Psoas muscle (tissue), 8 donors: ENCODE measurements around the gene RAB5A. TPM values are rescaled to one million over a fixed set of nuclear protein-coding genes. Genes with fewer than 3 reads are reported as not detected.

ENCODE experiments used
- ATAC-seq, 4 donors: fragments of 200-7000 bp; cut with Tn5 transposase; one replicate each; pipeline ENCODE4 v1.9.1; 2020; ENCODE audit warnings: moderate library complexity in 3 of 4, mild to moderate bottlenecking in 2 of 4
- DNase-seq, 2 donors: peaks; one replicate each; pipeline ENCODE4 v3.0.0-alpha.2; 2020
- H3K27ac ChIP-seq: fragments of 200-600 bp; one replicate; pipeline ENCODE4 v1.8.0; 2022
- H3K27me3 ChIP-seq, 3 donors: fragments of 200-600 bp in 1 of 3; one replicate each; pipeline versions ENCODE4 v1.6.1 to v1.8.0; 2013 to 2022; ENCODE audit warnings: low read length in 2 of 3, mild to moderate bottlenecking in 2 of 3, moderate library complexity in 1 of 3; ENCODE audit not compliant: insufficient read depth in 3 of 3
- H3K36me3 ChIP-seq, 2 donors: fragments of 200-600 bp in 1 of 2; one replicate each; pipeline versions ENCODE4 v1.6.1 to v1.8.0; 2013 to 2022; ENCODE audit warnings: low read depth in 1 of 2, mild to moderate bottlenecking in 1 of 2, moderate library complexity in 1 of 2; ENCODE audit not compliant: insufficient read depth in 1 of 2
- H3K4me1 ChIP-seq: fragments of 200-600 bp; one replicate; pipeline ENCODE4 v1.8.0; 2022
- H3K4me3 ChIP-seq: fragments of 200-600 bp; one replicate; pipeline ENCODE4 v1.8.0; 2022; ENCODE audit warnings: mild to moderate bottlenecking
- H3K9me3 ChIP-seq: fragments of 200-600 bp; one replicate; pipeline ENCODE4 v1.8.0; 2022
- CTCF ChIP-seq: fragments of 200-600 bp; IDR thresholded peaks from one replicate; pipeline ENCODE4 v1.8.0; 2022; ENCODE audit warnings: antibody characterized with exemption
- WGBS, 3 donors: extraction: QIAGEN DNeasy Blood & Tissue Kit; methylation state at CpG; one replicate each; pipeline versions ENCODE4 v1.1.6 to v1.1.7; 2013; 5-methylcytosine and 5-hydroxymethylcytosine counted together
- intact Hi-C, 2 donors: fragments of 100-400 bp; cut with DNase I; formaldehyde crosslinking; loops; one replicate each; pipeline versions ENCODE4 v1.11.0 to v1.14.2; 2022
- polyA plus RNA-seq, 3 donors: library from polyadenylated mRNA; stranded (reverse); fragments of 200-250 nt; gene quantifications; one replicate each; pipeline ENCODE4 v1.2.3, GENCODE V29; 2013
- total RNA-seq, 4 donors: library from RNA; stranded (reverse); fragmentation: NEBNext Ultra II Directional in 2 of 4; extraction: Animal tissue kit (Norgen Biotek cat#: 25700) in 2 of 4; gene quantifications; one replicate each; pipeline versions ENCODE4 v1.2.1 to v1.2.4, GENCODE V29; 2021 to 2023
- donor health status: healthy with polysubstance abuse.
- donor health status: DM: no; HTN: no; CAD: no; lungs with moderate emphysema.
- donor health status: Bipolar disorder and iron deficiency.
- donor health status: healthy.
- donor health status: DM: yes; HTN: yes; CAD: no.
- donor health status: DM: no; HTN: no; CAD: no.
- donor health status: DM: no; HTN: no; CAD: no.
- donor health status: DM: yes; HTN: yes; CAD: no.

RAB5A gene
- total and polyA plus RNA-seq, 7 donors = 28.6 to 62.3 (median 50.4) TPM

- WGBS, 3 donors = 39 to 55% (median 46%) methylated on average over 5 of the region's 5 CpGs
- Histone ChIP-seq H3K9me3 (no peaks in the 10 kb centered on the region), H3K36me3 (no peaks in the 10 kb centered on the region), H3K27me3 (no peaks in the 10 kb centered on the region), H3K27ac (no peak within 1 kb of the TSS), H3K4me1 (no peaks in the 10 kb centered on the region), H3K4me3 (no peak within 1 kb of the TSS)
- intact Hi-C loops = no loop called here
- no peak for TF ChIP-seq CTCF
- ATAC-seq = no peak
- no peak for DNase-seq
Observed at GRCh38 chr3:19934098-19934566, 12.8 kb upstream of the RAB5A start, which contains the start of gene EFHB. EFHB (minus strand) TSS chr3:19934217; CDS start chr3:19934018, 199 bp downstream.

- TF ChIP-seq CTCF = no peak
- no peaks in the 10 kb centered on the region for H3K27me3 ChIP-seq
- H3K9me3 ChIP-seq = no peaks in the 10 kb centered on the region
- intact Hi-C loops = no loop called here
- H3K4me1 ChIP-seq = no peaks in the 10 kb centered on the region
- no peak for ATAC-seq
- H3K27ac ChIP-seq = no peak overlapping the region
- no peak for DNase-seq
- 75 to 80% (median 78%) methylated on average over 7 of the region's 7 CpGs for WGBS, 3 donors
- H3K4me3 ChIP-seq = no peak overlapping the region
- no peaks in the 10 kb centered on the region for H3K36me3 ChIP-seq
Observed at GRCh38 chr3:19937459-19938294, 9.2 kb upstream of the RAB5A start.

- Histone ChIP-seq H3K36me3 (no peaks in the 10 kb centered on the region), H3K27ac (no peak overlapping the region), H3K4me3 (no peak overlapping the region), H3K4me1 (no peaks in the 10 kb centered on the region), H3K27me3 (no peaks in the 10 kb centered on the region), H3K9me3 (no peaks in the 10 kb centered on the region)
- ATAC-seq = no peak
- intact Hi-C loops = no loop called here
- DNase-seq = no peak
- WGBS, 3 donors = 71 to 93% (median 92%) methylated on average over 1 of the region's 1 CpG
- no peak for TF ChIP-seq CTCF
Observed at GRCh38 chr3:19938295-19938627, 8.6 kb upstream of the RAB5A start.

- DNase-seq = no peak
- Histone ChIP-seq H3K36me3 (no peaks in the 10 kb centered on the region), H3K4me1 (no peaks in the 10 kb centered on the region), H3K4me3 (no peak overlapping the region), H3K9me3 (no peaks in the 10 kb centered on the region), H3K27ac (no peak overlapping the region), H3K27me3 (no peaks in the 10 kb centered on the region)
- ATAC-seq = no peak
- 86 to 94% (median 87%) methylated on average over 1 of the region's 1 CpG for WGBS, 3 donors
- intact Hi-C loops = loop anchor here in 1 of 2 donors (5.0 kb wide), 1 partner anchor 207 kb away; no protein-coding TSS in a partner anchor
- no peak for TF ChIP-seq CTCF
Observed at GRCh38 chr3:19940643-19941042, 6.3 kb upstream of the RAB5A start.
